NCI-H187 treated with DMSO at 0.1 percent for 48 hours (cell line): ENCODE results near the gene PTTG1.

Source experiments
- DNase-seq: peaks from one replicate; lab custom pipeline; 2025; lab: John Stamatoyannopoulos, UW

Gene PTTG1

DNA sequence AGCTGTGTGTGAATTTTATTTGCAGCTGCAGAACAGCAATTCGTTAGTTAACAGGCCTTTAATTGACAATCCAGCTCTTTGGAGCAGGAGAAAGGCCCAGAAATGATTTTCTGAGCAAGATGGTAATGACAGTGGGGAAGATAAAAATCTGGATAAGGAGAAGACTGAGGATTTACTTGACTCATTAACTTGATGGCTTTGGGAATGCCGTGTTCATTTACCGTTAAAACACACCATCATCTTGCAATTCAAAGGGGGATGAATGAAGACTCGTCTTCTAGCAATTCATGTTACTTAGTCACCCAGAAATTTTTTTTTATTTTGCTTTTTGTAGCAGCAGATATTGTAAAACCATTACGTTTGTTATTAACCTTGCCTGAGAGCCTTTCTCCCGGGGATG, 52.0 kb downstream of the PTTG1 start:
- no peak for DNase-seq

DNA sequence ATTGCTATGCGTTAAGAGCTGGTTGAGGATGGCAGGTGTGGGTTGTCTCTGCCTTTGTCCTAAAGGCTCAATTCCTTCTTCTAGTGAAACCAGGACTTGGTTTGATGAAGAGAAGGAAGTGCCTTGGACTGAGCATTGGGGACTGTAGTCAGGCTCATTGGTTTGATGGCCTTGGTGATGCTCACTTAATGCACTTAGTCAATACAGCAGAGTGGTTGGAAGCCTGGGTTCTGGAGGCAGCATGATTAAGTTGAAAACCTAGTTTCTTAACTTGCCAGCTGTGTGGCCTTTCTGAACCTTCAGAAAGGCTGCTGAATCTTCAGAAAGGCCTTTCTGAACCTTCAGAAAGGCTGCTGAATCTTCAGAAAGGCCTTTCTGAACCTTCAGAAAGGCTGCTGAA, 52.4 kb downstream of the PTTG1 start:
- no peak for DNase-seq

- no peak for DNase-seq
Observed at GRCh38 chr5:160475864-160476438, 54.3 kb downstream of the PTTG1 start.

- no peak for DNase-seq
Observed at GRCh38 chr5:160477266-160477970, 55.8 kb downstream of the PTTG1 start.

DNA sequence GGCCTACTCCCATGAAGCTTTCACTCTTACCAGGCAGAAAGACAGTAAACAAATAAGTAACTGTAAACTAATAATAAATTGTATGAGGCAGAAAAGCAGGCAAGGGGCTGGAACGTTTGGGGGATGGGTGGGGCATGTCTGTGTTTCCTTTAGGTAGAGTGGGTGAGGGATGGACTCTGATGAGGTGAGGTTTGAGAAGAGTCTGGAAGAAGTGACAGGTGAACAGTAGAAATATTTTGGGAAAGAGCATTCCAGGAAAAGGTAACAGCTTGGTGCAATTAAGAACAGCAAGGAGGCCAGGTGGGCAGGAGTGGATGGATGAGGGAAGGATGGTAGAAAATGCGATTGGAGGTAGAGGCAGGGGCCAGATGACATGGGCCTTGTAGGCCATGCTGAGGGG, 56.5 kb downstream of the PTTG1 start:
- no peak for DNase-seq
